Body of pancreas (tissue), 4 donors: ENCODE measurements around the gene IGF1R. TPM values are rescaled to one million over a fixed set of nuclear protein-coding genes. Genes with fewer than 3 reads are reported as not detected.

Experiments
- ATAC-seq: fragments of 150-250 bp; one replicate; pipeline ENCODE4 v1.9.1; 2016
- DNase-seq, 4 donors: peaks; one replicate each; pipeline ENCODE4 v3.0.0-alpha.2; 2019
- H3K27ac ChIP-seq, 4 donors: fragments of 200-600 bp; sonication (generic); 1 replicate in 3 of 4; 2 replicates in 1 of 4; pipeline versions ENCODE4 v1.5.1 to v1.6.1; 2016 to 2019; ENCODE audit warnings: mild to moderate bottlenecking in 1 of 4, mixed read lengths in 1 of 4, moderate library complexity in 1 of 4
- H3K27me3 ChIP-seq, 2 donors: fragments of 200-600 bp; sonication (generic); one replicate each; pipeline ENCODE4 v1.6.0; 2016; ENCODE audit warnings: mild to moderate bottlenecking in 1 of 2
- H3K36me3 ChIP-seq, 2 donors: fragments of 200-600 bp; sonication (generic); replicated peaks in 1 of 2; 2 replicates each; pipeline ENCODE4 v1.5.1; 2016; ENCODE audit warnings: low read depth in 2 of 2; ENCODE audit not compliant: insufficient read depth in 1 of 2
- H3K4me1 ChIP-seq: fragments of 200-600 bp; sonication (generic); one replicate; pipeline ENCODE4 v1.6.0; 2016
- H3K4me3 ChIP-seq, 2 donors: fragments of 200-600 bp; sonication (generic); 1 replicate in 1 of 2; 2 replicates in 1 of 2; pipeline ENCODE4 v1.5.1; 2016 to 2019
- H3K9me3 ChIP-seq, 3 donors: fragments of 200-600 bp; sonication (generic); 1 replicate in 2 of 3; 2 replicates in 1 of 3; pipeline ENCODE4 v1.5.1; 2016
- CTCF ChIP-seq, 7 experiments: fragments of 450-650 bp in 4 of 7; fragments of 200-600 bp in 3 of 7; sonication (generic) in 3 of 7; IDR thresholded peaks; one replicate each; pipeline ENCODE4 v1.5.1; 2016 to 2019; ENCODE audit warnings: antibody characterized with exemption in 7 of 7
- POLR2A ChIP-seq, 3 donors: fragments of 450-650 bp; IDR thresholded peaks; one replicate each; pipeline ENCODE4 v1.6.1; 2016; ENCODE audit warnings: antibody characterized with exemption in 3 of 3, mild to moderate bottlenecking in 2 of 3
- WGBS, 2 donors: methylation state at CpG; one replicate each; pipeline ENCODE4 v1.1.5; 2017; 5-methylcytosine and 5-hydroxymethylcytosine counted together
- intact Hi-C: fragments of 100-400 bp; cut with DNase I; formaldehyde crosslinking; loops from one replicate; pipeline ENCODE4 v1.15.1; 2023
- total RNA-seq, 2 donors: library from RNA; depleted of rRNA; stranded (reverse); fragments of >200 nt; gene quantifications; one replicate each; pipeline ENCODE4 v1.1.0, GENCODE V29; 2016

Gene IGF1R
- total RNA-seq, 2 donors from 2014 or later: 34.8 to 55.7 TPM

GRCh38 chr15:98948941-98949340 lies 300.6 kb downstream of the IGF1R start:
- ATAC-seq (no peak), DNase-seq (no peak)
- Histone ChIP-seq H3K4me1 (peaks cover 80% of the 10 kb centered on the region), H3K9me3 (no peaks in the 10 kb centered on the region), H3K36me3 (peaks cover 0 to 8% of the 10 kb centered on the region in 2 donors), H3K27me3 (no peaks in the 10 kb centered on the region), H3K27ac (no peak overlapping the region), H3K4me3 (no peak overlapping the region)
- intact Hi-C loops: no loop called here
- TF ChIP-seq CTCF (IDR thresholded peaks at IDR 0.05): no peak
- TF ChIP-seq POLR2A (IDR thresholded peaks at IDR 0.05): no peak
- WGBS, 2 donors: 87 to 94% methylated on average over 11 of the region's 11 CpGs

GRCh38 chr15:98949624-98950023 lies 301.3 kb downstream of the IGF1R start:
- H3K27me3 ChIP-seq: no peaks in the 10 kb centered on the region
- TF ChIP-seq POLR2A (IDR thresholded peaks at IDR 0.05) (no peak), CTCF (IDR thresholded peaks at IDR 0.05) (no peak)
- H3K4me3 ChIP-seq: no peak overlapping the region
- H3K4me1 ChIP-seq: peaks cover 80% of the 10 kb centered on the region
- H3K9me3 ChIP-seq: no peaks in the 10 kb centered on the region
- H3K27ac ChIP-seq: peak overlapping the region; percentile 81 to 90 (median 82)
- peaks cover 0 to 6% of the 10 kb centered on the region in 2 donors for H3K36me3 ChIP-seq
- 73 to 80% methylated on average over 6 of the region's 6 CpGs for WGBS, 2 donors
- no peak for DNase-seq
- intact Hi-C loops: no loop called here
- no peak for ATAC-seq

GRCh38 chr15:98950248-98950647 lies 301.9 kb downstream of the IGF1R start:
- TF ChIP-seq POLR2A (IDR thresholded peaks at IDR 0.05) (no peak), CTCF (IDR thresholded peaks at IDR 0.05) (no peak)
- H3K4me1 ChIP-seq: peaks cover 73% of the 10 kb centered on the region
- no peaks in the 10 kb centered on the region for H3K27me3 ChIP-seq
- intact Hi-C loops: no loop called here
- H3K36me3 ChIP-seq: peaks cover 0 to 6% of the 10 kb centered on the region in 2 donors
- ATAC-seq: no peak
- H3K27ac ChIP-seq: peak overlapping the region; percentile 81 to 90 (median 82)
- H3K4me3 ChIP-seq: no peak overlapping the region
- no peaks in the 10 kb centered on the region for H3K9me3 ChIP-seq
- DNase-seq: peak in 1 of 4 donors; percentile 32

GRCh38 chr15:98951004-98951403 lies 302.7 kb downstream of the IGF1R start:
- WGBS, 2 donors: 71 to 80% methylated on average over 7 of the region's 7 CpGs
- intact Hi-C loops: no loop called here
- Histone ChIP-seq H3K4me3 (no peak overlapping the region), H3K4me1 (peaks cover 73% of the 10 kb centered on the region), H3K27me3 (no peaks in the 10 kb centered on the region), H3K36me3 (peaks cover 0 to 6% of the 10 kb centered on the region in 2 donors), H3K27ac (peak overlapping the region; percentile 81 to 90 (median 82)), H3K9me3 (no peaks in the 10 kb centered on the region)
- ATAC-seq (no peak), DNase-seq (no peak)
- TF ChIP-seq CTCF (IDR thresholded peaks at IDR 0.05) (no peak), POLR2A (IDR thresholded peaks at IDR 0.05) (no peak)
